Fibroblast of mammary gland (primary cell): ENCODE data around the gene LRRC75A.

Source experiments
- DNase-seq: peaks from one replicate; pipeline ENCODE4 v3.0.0-alpha.2; 2010; ENCODE audit warnings: low read depth
- H3K4me3 ChIP-seq: 2 replicates; pipeline ENCODE4 v1.5.1; 2011; ENCODE audit warnings: low read depth, mild to moderate bottlenecking, low read length, moderate library complexity; ENCODE audit not compliant: control insufficient read depth
- TF ChIP-seq, protein P1 (sequence below): conservative IDR thresholded peaks from 2 replicates; pipeline ENCODE4 v1.5.1; 2011; ENCODE audit warnings: low read depth, low read length, inconsistent platforms; ENCODE audit not compliant: control insufficient read depth, insufficient read depth

Gene LRRC75A

DNA sequence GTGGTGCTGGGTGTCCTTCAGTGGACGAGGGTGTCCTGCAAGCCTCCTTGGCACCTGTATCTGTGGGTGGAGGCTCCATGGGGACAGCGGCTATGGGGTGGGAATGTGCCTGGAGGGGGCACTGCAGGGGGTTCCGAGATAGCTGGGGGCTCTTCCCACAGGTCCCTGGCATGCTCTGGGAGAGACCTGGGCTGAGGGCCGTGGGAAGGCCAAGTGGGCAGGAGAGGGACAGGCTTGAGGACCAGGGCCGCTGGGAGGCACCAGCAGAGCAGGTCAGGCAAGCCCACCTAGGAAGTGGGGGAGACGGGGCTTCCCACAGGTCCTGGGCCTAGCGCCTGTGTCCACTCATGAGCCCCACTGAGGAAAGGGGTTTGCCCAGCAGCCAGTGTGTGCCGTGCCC lies 9.7 kb downstream of the LRRC75A start:
- TF ChIP-seq, protein P1, sequence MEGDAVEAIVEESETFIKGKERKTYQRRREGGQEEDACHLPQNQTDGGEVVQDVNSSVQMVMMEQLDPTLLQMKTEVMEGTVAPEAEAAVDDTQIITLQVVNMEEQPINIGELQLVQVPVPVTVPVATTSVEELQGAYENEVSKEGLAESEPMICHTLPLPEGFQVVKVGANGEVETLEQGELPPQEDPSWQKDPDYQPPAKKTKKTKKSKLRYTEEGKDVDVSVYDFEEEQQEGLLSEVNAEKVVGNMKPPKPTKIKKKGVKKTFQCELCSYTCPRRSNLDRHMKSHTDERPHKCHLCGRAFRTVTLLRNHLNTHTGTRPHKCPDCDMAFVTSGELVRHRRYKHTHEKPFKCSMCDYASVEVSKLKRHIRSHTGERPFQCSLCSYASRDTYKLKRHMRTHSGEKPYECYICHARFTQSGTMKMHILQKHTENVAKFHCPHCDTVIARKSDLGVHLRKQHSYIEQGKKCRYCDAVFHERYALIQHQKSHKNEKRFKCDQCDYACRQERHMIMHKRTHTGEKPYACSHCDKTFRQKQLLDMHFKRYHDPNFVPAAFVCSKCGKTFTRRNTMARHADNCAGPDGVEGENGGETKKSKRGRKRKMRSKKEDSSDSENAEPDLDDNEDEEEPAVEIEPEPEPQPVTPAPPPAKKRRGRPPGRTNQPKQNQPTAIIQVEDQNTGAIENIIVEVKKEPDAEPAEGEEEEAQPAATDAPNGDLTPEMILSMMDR = no peak
- no peak for DNase-seq
- H3K4me3 ChIP-seq = no peak overlapping the region

DNA sequence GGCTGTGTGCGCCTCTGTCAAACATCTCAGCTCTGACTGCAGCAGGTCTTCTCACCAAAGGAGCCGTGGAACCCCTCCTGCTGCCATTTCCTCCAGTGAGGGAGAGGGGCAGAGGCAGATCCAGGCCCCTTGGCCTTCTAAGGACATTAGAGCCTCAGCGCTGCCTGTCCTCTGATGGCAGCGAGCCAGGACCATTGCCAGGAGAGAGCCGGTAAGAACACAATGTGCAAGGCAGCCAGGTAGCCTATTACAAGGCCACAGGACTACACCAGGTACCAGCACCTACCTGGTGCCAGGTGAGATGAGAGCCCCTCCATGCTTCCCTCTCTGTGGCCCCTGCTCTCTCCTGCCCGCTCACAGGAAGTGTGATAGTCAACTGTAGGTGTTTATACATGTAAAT lies 11.0 kb downstream of the LRRC75A start:
- no peak for DNase-seq
- TF ChIP-seq, protein P1 = no peak
- H3K4me3 ChIP-seq = no peak overlapping the region

DNA sequence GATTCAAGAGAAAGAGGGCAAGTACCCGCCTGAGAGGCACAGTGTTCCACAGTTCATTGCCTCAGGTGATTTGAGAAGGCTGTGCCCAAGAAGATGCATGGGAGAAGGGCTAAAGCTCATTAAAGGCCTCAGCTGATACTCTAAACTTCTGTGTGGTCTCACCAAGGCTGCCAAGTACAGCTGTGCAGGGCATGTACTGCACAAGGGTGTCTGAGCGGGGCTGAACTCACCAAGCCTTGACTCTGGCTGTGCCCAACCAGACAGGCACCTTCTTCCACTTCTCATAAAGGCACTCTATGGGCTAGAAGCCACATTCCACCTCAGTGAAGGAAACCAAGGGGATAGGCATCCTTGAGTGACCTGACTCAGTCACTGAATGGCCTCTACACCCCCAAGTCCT lies 12.7 kb downstream of the LRRC75A start:
- TF ChIP-seq, protein P1 = no peak
- no peak for DNase-seq
- no peak overlapping the region for H3K4me3 ChIP-seq

DNA sequence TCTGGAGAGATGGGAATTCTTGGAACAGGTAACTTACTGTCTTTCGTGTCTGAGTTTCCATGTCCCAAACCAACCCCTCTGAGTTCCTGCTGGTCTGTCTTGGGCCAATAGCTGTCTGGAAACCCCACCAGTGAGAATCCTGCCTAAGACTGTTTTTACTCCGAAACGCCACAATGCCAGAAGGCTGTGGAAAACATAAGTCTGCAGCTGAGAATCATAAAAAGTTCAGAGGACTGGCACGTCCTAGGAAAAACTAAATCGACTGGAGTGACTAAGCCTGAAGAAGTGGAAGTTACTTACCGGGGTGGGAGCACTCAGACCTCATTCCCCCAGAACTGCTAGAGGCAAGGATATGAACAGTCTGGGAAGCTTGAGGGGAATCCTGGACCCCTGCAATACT lies 13.3 kb downstream of the LRRC75A start:
- H3K4me3 ChIP-seq = no peak overlapping the region
- TF ChIP-seq, protein P1 = no peak
- no peak for DNase-seq

DNA sequence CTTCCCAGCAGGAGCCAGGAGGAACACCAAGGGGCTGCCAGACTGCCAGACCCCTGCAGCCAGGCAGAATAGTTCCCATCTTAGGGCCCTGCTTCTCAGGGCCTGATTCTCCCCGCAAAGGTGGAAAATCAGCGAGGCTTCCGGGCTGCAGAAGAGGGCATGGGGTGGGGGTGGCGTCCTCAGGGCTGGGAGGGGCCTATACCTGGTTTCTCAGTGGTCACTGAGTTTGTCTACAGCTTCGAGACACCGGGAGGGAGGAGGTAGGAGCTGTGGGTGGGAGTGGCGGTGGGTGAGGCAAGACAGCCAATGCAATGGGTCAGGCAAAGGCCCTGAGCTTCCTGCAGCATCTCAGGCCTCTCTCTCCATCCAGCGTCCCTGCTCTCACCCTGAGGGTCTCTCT lies 14.3 kb downstream of the LRRC75A start:
- no peak overlapping the region for H3K4me3 ChIP-seq
- no peak for DNase-seq
- TF ChIP-seq, protein P1 = no peak

DNA sequence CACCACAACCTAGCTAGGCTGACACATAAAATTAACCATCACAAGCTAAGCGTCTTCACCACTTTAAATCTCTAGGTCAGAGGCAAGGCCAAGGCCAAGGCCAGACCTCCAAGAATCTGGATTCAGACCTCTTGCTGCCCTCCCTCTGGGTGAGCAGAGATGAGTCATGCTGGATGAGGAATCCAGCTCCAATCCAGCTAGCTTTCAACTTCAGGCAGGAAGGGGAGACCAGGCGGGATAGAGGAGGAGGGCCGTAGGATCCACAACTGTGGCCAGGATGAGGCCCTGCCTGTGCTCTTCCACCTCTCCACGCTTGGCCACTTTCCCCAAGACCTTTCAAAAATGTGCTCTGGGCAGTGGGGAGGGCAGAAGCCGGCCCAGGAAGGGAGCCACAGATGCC lies 14.7 kb downstream of the LRRC75A start:
- TF ChIP-seq, protein P1 = no peak
- H3K4me3 ChIP-seq = no peak overlapping the region
- DNase-seq = peak; percentile 91

DNA sequence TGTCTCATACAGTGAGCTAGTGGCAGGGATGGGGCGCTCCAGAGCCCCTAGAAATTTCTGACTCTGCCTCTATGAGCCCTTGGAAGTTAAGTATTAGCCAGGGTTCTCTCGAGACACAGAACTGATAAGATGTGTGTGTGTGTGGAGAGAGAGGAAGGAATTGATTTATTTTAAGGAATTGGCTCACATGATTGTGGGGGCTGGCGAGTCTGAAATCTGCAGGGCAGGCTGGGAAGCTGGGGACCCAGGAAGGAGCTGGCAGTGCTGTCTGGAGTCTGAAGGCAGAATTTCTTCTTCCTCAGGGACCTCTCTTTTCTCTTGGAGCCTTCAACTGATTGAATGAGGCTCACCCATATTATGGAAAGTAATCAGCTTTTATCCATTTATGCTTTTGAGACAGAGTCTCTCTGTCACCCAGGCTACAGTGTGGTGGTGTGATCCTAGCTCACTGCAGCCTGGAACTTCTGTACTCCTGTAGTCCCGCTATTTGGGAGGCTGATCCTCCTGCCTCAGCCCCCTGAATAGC lies 16.8 kb downstream of the LRRC75A start:
- TF ChIP-seq, protein P1 = no peak
- H3K4me3 ChIP-seq = no peak overlapping the region
- no peak for DNase-seq
